Pancreas (tissue), 10 donors: ENCODE results near the gene NID2. TPM values are rescaled to one million over a fixed set of nuclear protein-coding genes. Genes with fewer than 3 reads are reported as not detected.
A peak's percentile ranks its signal among the peaks of the same experiment; 100 is the strongest.

Experiments used
- ATAC-seq, 4 donors: fragments of 200-7000 bp; cut with Tn5 transposase; one replicate each; pipeline versions ENCODE4 v1.8.0 to v1.9.1; 2020; ENCODE audit warnings: mild to moderate bottlenecking in 4 of 4, moderate library complexity in 4 of 4
- DNase-seq, 6 donors: peaks; one replicate each; pipeline ENCODE4 v3.0.0-alpha.2; 2020
- FAIRE-seq: peaks from 2 replicates; lab custom pipeline; 2012; peaks lifted over from hg19 to GRCh38; lab: Jason Lieb, UNC
- H3K27ac ChIP-seq, 4 donors: fragments of 200-600 bp; sonication (generic); 1 replicate in 3 of 4; 2 replicates in 1 of 4; pipeline versions ENCODE4 v1.5.0 to v1.8.0; 2020
- H3K27me3 ChIP-seq, 4 donors: fragments of 200-600 bp; one replicate each; pipeline ENCODE4 v1.8.0; 2021
- H3K36me3 ChIP-seq, 3 donors: fragments of 200-600 bp; sonication (generic) in 1 of 3; one replicate each; pipeline versions ENCODE4 v1.5.0 to v1.8.0; 2020 to 2021
- H3K4me1 ChIP-seq, 3 donors: fragments of 200-600 bp; one replicate each; pipeline ENCODE4 v1.8.0; 2021
- H3K4me3 ChIP-seq, 4 donors: fragments of 200-600 bp; sonication (generic) in 2 of 4; one replicate each; pipeline versions ENCODE4 v1.5.0 to v1.8.0; 2020 to 2021
- H3K9me3 ChIP-seq, 4 donors: fragments of 200-600 bp; one replicate each; pipeline ENCODE4 v1.8.0; 2021
- CTCF ChIP-seq, 4 donors: fragments of 200-600 bp; sonication (generic) in 3 of 4; IDR thresholded peaks; one replicate each; pipeline versions ENCODE4 v1.5.0 to v1.8.0; 2021; ENCODE audit warnings: antibody characterized with exemption in 4 of 4
- WGBS, 2 donors: extraction: QIAGEN DNeasy Blood & Tissue Kit; methylation state at CpG; one replicate each; pipeline ENCODE4 v1.1.7; 2013; 5-methylcytosine and 5-hydroxymethylcytosine counted together
- intact Hi-C, 3 donors: fragments of 100-400 bp; cut with DNase I; formaldehyde crosslinking; loops; one replicate each; pipeline versions ENCODE4 v1.11.1 to v1.14.2; 2022
- polyA plus RNA-seq, 2 donors: library from polyadenylated mRNA; stranded (reverse); fragments of 200-250 nt; gene quantifications; one replicate each; pipeline ENCODE4 v1.2.3, GENCODE V29; 2013
- total RNA-seq, 6 donors: library from RNA; stranded (reverse); fragmentation: NEBNext Ultra II Directional in 4 of 6; extraction: Animal tissue kit (Norgen Biotek cat#: 25700) in 4 of 6; gene quantifications; one replicate each; pipeline versions ENCODE4 v1.2.1 to v1.2.4, GENCODE V29; 2021 to 2023
- donor health status: healthy with polysubstance abuse.
- donor health status: DM: no; HTN: no; CAD: no; lungs with moderate emphysema.
- donor health status: DM: no; HTN: no; CAD: no.
- donor health status: control.
- donor health status: control.
- donor health status: Bipolar disorder and iron deficiency.
- donor health status: DM: yes; HTN: yes; CAD: no.
- donor health status: DM: no; HTN: no; CAD: no.
- donor health status: DM: no; HTN: no; CAD: no.
- donor health status: DM: yes; HTN: yes; CAD: no.

Gene NID2
- total and polyA plus RNA-seq, 8 donors: 1.9 to 9.5 (median 3.8) TPM

DNA sequence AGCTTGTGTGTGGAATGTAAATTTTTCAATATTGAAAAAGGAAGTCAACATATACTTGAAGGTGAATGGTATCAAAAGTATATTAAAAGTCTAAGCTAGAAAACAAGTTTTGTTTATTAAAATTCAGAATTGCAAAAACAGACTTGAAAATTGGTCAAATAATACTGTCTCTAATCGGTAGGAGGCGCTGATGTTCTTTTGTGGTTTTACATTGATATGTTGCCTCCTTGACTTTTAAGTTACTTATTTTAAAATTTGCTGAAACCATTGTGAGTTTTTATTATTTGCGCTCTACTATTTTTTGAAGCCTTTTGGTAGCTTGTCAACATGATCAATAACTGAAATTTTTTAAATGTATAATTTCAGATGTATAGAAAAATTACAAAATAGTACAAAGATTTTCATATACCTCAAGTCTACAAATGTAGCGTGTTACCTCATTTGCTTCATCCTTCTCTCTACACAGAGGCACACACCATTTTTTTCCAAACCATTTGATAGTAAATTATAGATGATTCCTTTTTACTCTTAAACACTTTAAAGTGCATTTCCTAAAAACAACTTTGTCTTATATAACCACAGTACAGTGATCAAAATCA is 72.6 kb downstream of the NID2 start:
- peak; percentile 92 for FAIRE-seq
- Histone ChIP-seq H3K27ac (no peak overlapping the region), H3K27me3 (no peaks in the 10 kb centered on the region), H3K4me3 (no peak overlapping the region), H3K4me1 (peaks cover 0 to 8% (median 0%) of the 10 kb centered on the region in 3 donors), H3K9me3 (no peaks in the 10 kb centered on the region), H3K36me3 (peaks cover 0 to 13% (median 2%) of the 10 kb centered on the region in 3 donors)
- peak in 2 of 4 donors; percentile 57 to 63 for ATAC-seq
- peak in 3 of 4 donors; percentile 43 to 59 (median 56) for TF ChIP-seq CTCF (IDR thresholded peaks at IDR 0.05)
- DNase-seq: no peak
- intact Hi-C loops: loop anchor here in 1 of 3 donors (5.0 kb wide), 1 partner anchor 136 kb away; no protein-coding TSS in a partner anchor
- 41 to 51% methylated on average over 4 of the region's 4 CpGs for WGBS, 2 donors

GRCh38 chr14:51993285-51993920 is 75.5 kb downstream of the NID2 start:
- no peak for FAIRE-seq

DNA sequence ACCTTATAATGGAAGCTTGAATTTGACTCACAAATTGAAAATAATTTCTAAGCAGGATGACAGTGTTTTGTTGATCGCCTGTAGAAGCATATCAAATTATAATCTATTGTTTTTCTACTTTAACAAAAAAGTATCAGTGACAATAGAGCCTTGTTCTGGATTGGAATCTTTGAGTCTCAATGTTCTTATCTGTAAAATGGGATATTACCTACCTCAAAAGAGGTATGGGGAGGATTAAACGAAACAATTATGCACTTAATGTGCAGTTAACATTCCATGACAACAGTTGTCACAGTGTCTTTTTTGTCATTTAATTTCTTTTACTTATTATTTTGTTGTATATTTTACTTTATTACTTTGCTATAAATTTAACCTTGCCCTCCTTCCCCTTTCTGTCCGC is 78.4 kb downstream of the NID2 start:
- H3K27me3 ChIP-seq: no peaks in the 10 kb centered on the region
- DNase-seq (no peak), FAIRE-seq (no peak), ATAC-seq (no peak)
- no peak overlapping the region for H3K27ac ChIP-seq
- H3K4me3 ChIP-seq: peak overlapping the region in 3 of 4 donors; percentile 80 to 97 (median 95)
- intact Hi-C loops: no loop called here
- 42 to 53% methylated on average over 3 of the region's 3 CpGs for WGBS, 2 donors
- peaks cover 0 to 14% (median 8%) of the 10 kb centered on the region in 3 donors for H3K4me1 ChIP-seq
- H3K36me3 ChIP-seq: peaks cover 0 to 13% (median 0%) of the 10 kb centered on the region in 3 donors
- H3K9me3 ChIP-seq: no peaks in the 10 kb centered on the region
- TF ChIP-seq CTCF (IDR thresholded peaks at IDR 0.05): no peak

More at GRCh38 chr14:51993285-51993920, 75.5 kb downstream of the NID2 start:
- H3K36me3 ChIP-seq: peaks cover 0 to 13% (median 0%) of the 10 kb centered on the region in 3 donors
- WGBS, 2 donors: 61 to 66% methylated on average over 3 of the region's 3 CpGs
- H3K4me1 ChIP-seq: peaks cover 0 to 14% (median 13%) of the 10 kb centered on the region in 3 donors
- H3K27ac ChIP-seq: no peak overlapping the region
- H3K27me3 ChIP-seq: no peaks in the 10 kb centered on the region
- H3K4me3 ChIP-seq: no peak overlapping the region
- intact Hi-C loops: no loop called here
- H3K9me3 ChIP-seq: no peaks in the 10 kb centered on the region
- TF ChIP-seq CTCF (IDR thresholded peaks at IDR 0.05): no peak
- no peak for DNase-seq
- no peak for ATAC-seq

DNA sequence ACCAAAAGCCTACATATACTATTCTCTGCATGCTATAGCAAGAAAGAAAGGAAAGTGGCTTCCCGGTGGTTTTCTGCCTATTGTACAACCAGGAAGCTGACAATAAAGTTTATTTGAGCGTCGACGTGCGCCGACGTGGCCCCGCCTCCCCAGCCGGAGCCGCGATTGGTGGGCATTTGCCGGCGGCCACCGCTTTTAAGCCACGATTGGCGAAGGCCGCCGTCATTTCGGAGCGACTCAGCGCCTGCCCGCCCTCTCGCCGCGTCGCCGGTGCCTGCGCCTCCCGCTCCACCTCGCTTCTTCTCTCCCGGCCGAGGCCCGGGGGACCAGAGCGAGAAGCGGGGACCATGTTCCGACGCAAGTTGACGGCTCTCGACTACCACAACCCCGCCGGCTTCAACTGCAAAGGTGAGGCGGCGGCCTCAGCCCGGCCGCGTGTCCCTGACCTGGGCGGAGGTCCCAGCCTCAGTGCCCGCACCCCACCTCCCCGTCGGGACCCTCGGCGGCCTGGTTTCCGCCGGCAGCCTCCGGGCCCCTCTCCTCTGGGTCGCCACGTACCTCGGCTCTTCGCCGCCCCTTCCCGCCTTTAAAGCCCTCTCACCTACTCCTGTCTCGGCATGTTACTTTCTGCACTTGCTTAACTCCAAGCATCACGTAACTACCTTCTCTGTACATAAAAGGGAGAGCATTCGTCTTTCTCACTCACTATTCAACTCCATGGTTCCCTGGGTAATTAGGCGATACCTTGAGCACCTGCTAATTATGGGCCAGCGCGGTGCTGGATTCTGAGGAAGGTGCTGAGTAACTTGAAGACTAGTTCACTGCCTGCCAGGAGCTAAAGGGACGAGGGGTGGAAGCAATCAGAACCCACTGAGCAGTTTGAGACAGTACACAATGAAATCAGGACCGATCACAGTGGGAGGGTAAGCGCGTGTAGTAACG is 79.3 kb downstream of the NID2 start, which contains the start of gene RTRAF:
TSS of gene RTRAF (plus strand) at position 254 of the 942 bp plus-strand sequence. CDS start at position 348, 94 bp downstream.
- TF ChIP-seq CTCF (IDR thresholded peaks at IDR 0.05): no peak

More for the DNA sequence above, 79.3 kb downstream of the NID2 start, which contains the start of gene RTRAF:
- no peaks in the 10 kb centered on the region for H3K27me3 ChIP-seq
- no peaks in the 10 kb centered on the region for H3K9me3 ChIP-seq
- H3K36me3 ChIP-seq: peaks cover 0 to 13% (median 0%) of the 10 kb centered on the region in 3 donors
- H3K4me3 ChIP-seq: peak within 1 kb of the TSS; percentile 80 to 97 (median 94)
- FAIRE-seq (peak; percentile 71), ATAC-seq (peak; percentile 99 to 100 (median 100)), DNase-seq (peak; percentile 92 to 97 (median 94))
- intact Hi-C loops: no loop called here
- H3K27ac ChIP-seq: peak within 1 kb of the TSS; percentile 74 to 81 (median 74)
- WGBS, 2 donors: 0% methylated on average over 71 to 72 of the region's 72 CpGs
- H3K4me1 ChIP-seq: peaks cover 0 to 14% (median 8%) of the 10 kb centered on the region in 3 donors
